T-helper 1 cell treated with Interleukin-12 subunit alpha and Interleukin-12 subunit beta and Interleukin-4 antibody, amounts not matched to agents 30 μg/mL and 1 μg/mL, for 36 hours (primary cell): ENCODE measurements around the gene BBS7.

Source experiments
- H3K27ac Mint-ChIP-seq: one replicate; pipeline ENCODE4 v1.8.0; 2021; ENCODE audit warnings: mild to moderate bottlenecking, mixed read lengths
- H3K27me3 Mint-ChIP-seq: one replicate; pipeline ENCODE4 v1.8.0; 2021; ENCODE audit warnings: low read depth, mixed read lengths
- H3K36me3 Mint-ChIP-seq: one replicate; pipeline ENCODE4 v1.8.0; 2021; ENCODE audit warnings: low read depth, mixed read lengths
- H3K4me1 Mint-ChIP-seq: one replicate; pipeline ENCODE4 v1.8.0; 2021; ENCODE audit warnings: low read depth, mixed read lengths
- H3K4me3 Mint-ChIP-seq: one replicate; pipeline ENCODE4 v1.8.0; 2021; ENCODE audit warnings: mild to moderate bottlenecking, moderate library complexity, mixed read lengths
- H3K9me3 Mint-ChIP-seq: one replicate; pipeline ENCODE4 v1.8.0; 2021; ENCODE audit warnings: mixed read lengths

BBS7 gene

DNA sequence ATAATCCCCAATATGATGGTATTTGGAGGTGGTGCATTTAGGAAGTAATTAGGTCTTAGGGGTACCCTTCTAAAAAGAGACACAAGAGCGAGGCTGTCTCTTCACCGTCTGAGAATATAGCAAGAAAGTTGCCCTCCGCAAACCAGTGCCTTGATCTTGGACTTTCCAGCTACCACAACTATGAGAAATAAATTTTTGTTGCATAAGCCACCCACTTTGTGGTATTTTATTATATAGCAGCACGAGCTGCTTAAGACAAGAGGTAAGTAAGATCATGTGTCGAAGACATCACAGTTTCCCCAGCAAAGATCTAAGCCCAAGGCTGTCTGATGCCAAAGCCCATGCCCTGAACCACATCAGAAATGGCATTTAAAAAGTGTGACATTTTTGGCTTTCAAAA lies 78.8 kb downstream of the BBS7 start:
- no peak overlapping the region for H3K27ac Mint-ChIP-seq
- no peaks in the 10 kb centered on the region for H3K9me3 Mint-ChIP-seq
- H3K36me3 Mint-ChIP-seq: peaks cover 5% of the 10 kb centered on the region
- H3K4me1 Mint-ChIP-seq: peaks cover 30% of the 10 kb centered on the region
- H3K4me3 Mint-ChIP-seq: no peak overlapping the region
- H3K27me3 Mint-ChIP-seq: peaks cover 10% of the 10 kb centered on the region

DNA sequence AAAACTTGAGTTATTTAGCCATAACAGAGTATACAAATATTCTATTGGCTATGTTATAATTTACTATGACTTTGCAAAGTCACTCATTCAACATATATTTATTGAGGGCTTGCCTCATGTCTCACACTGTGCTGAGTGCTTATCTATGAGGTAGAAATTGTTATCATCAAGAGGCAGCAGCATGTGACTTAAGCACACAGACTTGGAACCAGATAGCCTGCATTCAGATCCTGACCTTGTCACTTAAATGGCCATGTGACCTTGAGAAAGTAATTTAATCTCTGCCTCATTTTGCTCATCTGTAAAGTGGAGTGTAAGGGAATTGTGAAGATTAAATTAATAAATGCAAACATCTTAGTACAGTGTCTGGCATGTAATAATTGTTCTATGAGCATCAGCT lies 79.3 kb downstream of the BBS7 start:
- no peaks in the 10 kb centered on the region for H3K9me3 Mint-ChIP-seq
- peaks cover 5% of the 10 kb centered on the region for H3K36me3 Mint-ChIP-seq
- H3K27ac Mint-ChIP-seq: no peak overlapping the region
- peaks cover 26% of the 10 kb centered on the region for H3K4me1 Mint-ChIP-seq
- peaks cover 12% of the 10 kb centered on the region for H3K27me3 Mint-ChIP-seq
- H3K4me3 Mint-ChIP-seq: no peak overlapping the region

DNA sequence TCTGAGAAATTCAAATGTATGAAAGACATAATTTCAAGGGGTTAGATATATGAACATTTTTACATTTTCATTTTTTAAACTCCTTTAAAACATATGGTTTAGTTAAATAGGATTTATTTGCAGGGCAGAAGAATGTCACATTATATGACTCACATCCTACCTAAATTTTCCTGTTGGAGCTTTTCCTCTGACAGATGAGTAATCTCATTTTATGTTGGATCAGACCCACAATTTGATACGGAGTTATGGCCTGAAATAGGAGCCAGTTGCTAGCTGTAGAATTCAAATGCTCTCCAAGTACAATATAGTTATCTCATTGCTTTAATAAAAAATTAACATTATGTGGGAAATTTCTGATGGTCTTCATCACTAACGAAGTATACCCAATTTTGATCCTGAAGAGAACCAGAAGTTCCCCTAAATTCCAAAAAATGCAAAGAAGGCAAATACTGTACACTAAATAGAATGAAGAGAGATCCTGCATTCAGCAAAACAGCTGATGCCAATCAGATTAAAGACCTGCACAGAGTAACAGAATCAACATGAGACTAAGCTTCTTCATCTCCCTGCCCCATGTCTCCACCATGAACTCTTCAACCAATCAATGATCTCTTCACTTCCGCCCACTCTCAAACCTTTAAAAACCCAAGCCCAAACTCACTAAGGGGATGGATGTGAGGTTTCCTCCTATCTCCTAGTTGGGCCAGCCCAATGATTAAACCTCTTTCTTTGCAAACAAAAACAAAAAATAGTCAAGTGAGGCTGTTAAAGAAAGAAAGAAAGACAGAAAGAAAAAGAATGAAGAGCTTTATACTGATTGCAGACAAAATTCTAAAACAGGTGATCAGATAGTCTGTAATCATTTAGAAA lies 80.1 kb downstream of the BBS7 start:
- no peak overlapping the region for H3K4me3 Mint-ChIP-seq
- peaks cover 20% of the 10 kb centered on the region for H3K27me3 Mint-ChIP-seq
- peaks cover 6% of the 10 kb centered on the region for H3K36me3 Mint-ChIP-seq
- H3K9me3 Mint-ChIP-seq: no peaks in the 10 kb centered on the region
- peaks cover 22% of the 10 kb centered on the region for H3K4me1 Mint-ChIP-seq
- H3K27ac Mint-ChIP-seq: no peak overlapping the region

DNA sequence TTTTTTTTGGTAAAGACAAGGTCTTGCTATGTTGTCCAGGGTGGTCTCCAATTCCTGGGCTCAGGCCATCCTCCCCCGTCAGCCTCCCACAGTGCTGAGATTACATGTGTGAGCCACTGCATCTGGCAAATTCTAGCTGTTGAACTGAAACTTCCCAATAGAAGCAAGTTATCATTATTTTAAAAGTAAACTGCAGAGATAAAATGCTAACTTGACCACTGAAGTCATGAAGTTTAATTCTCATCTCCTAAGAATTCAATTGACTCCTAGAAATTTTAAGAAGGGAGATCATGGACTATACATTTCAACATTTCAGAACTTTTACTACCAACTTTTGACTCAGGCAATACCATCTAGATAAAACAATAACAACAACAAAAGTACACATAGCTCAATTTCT lies 80.8 kb downstream of the BBS7 start:
- Mint-ChIP-seq H3K27me3 (peaks cover 28% of the 10 kb centered on the region), H3K9me3 (peaks cover 2% of the 10 kb centered on the region), H3K4me3 (no peak overlapping the region), H3K36me3 (peaks cover 6% of the 10 kb centered on the region), H3K4me1 (peaks cover 18% of the 10 kb centered on the region), H3K27ac (peak overlapping the region; percentile 75)

DNA sequence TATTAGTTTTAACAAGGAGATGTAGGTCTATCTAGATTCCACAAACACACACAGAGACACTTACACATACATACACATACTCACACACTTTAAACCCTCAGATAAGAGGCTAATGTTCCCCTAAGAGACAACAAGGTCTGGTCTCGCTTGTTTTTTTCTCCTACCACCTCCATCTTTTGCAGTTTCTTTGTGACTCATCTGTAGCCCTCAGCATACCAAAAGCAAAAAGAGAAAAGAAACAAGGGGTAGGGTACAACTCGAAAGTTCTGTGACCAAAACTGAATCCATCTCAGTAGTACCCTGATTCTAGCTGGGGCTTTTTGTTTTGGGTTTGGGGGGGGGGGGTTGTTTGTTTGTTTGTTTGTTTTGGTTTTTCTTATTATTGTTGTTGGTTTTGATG lies 81.4 kb downstream of the BBS7 start:
- Mint-ChIP-seq H3K9me3 (peaks cover 4% of the 10 kb centered on the region), H3K4me1 (peaks cover 17% of the 10 kb centered on the region), H3K27me3 (peaks cover 31% of the 10 kb centered on the region), H3K4me3 (no peak overlapping the region), H3K27ac (peak overlapping the region; percentile 75), H3K36me3 (peaks cover 6% of the 10 kb centered on the region)

DNA sequence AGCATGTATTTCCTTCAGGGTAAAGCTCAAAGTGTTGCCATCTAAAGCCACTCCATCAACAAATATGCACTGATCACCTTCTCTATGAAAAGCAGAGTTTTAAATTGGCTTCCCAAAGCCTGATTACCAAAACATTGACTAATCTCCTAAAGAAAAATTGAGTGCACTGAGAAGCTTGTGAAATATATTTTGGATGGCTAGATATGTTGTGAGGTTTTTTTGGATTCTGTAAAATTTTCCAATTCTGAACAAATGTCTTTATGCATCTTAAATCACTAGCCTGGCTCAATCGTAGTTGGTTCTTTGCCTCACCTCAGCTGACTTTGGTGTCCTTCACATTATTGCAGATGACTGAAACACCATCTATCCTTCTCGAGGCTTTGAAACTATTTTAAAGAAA lies 84.1 kb downstream of the BBS7 start:
- peaks cover 17% of the 10 kb centered on the region for H3K4me1 Mint-ChIP-seq
- no peak overlapping the region for H3K4me3 Mint-ChIP-seq
- no peak overlapping the region for H3K27ac Mint-ChIP-seq
- H3K36me3 Mint-ChIP-seq: peaks cover 6% of the 10 kb centered on the region
- peaks cover 48% of the 10 kb centered on the region for H3K27me3 Mint-ChIP-seq
- H3K9me3 Mint-ChIP-seq: peaks cover 4% of the 10 kb centered on the region

DNA sequence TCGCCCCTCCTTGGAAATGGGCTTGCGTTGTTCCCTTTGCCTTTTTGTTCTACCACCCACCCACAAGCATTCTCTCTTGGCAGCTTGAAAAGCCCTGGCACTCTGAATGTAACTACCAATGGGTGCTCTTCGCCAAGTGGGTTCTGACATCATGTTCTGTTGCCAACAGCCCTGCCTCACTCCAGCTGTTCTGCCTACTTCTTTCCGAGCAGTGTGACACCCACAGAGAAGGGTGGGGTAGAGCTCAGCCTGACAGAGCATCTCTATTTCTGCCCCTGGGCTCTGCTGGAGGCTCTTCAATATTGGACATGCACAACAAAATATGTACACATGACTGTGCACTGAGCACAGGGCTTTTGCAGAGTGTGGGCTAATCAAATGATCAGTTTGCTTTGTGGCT lies 84.8 kb downstream of the BBS7 start:
- peaks cover 54% of the 10 kb centered on the region for H3K27me3 Mint-ChIP-seq
- H3K4me3 Mint-ChIP-seq: no peak overlapping the region

DNA sequence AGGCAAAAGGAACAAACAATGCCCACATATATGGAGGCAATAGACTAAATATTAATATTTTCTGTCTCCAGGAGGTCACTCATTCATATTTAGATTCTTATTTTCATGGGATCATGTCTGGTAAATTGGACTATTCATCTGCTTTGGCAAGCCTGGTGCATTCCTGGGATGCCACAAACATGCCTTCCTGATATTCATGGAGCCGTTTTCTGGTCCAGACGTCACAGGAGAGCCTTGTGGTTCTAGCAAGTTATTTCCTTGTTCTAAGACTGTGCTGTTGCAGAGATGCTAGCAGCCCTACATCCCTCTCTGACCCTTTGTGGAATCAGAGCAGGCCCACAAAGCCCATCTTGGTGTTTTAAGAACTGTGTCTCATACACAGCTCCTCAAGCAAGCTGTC lies 85.3 kb downstream of the BBS7 start:
- Mint-ChIP-seq H3K27me3 (peaks cover 57% of the 10 kb centered on the region), H3K36me3 (peaks cover 5% of the 10 kb centered on the region), H3K27ac (no peak overlapping the region), H3K4me3 (no peak overlapping the region), H3K9me3 (peaks cover 4% of the 10 kb centered on the region), H3K4me1 (peaks cover 13% of the 10 kb centered on the region)

More for the DNA sequence above, 84.8 kb downstream of the BBS7 start:
- Mint-ChIP-seq H3K9me3 (peaks cover 4% of the 10 kb centered on the region), H3K36me3 (peaks cover 6% of the 10 kb centered on the region), H3K4me1 (peaks cover 16% of the 10 kb centered on the region), H3K27ac (no peak overlapping the region)

DNA sequence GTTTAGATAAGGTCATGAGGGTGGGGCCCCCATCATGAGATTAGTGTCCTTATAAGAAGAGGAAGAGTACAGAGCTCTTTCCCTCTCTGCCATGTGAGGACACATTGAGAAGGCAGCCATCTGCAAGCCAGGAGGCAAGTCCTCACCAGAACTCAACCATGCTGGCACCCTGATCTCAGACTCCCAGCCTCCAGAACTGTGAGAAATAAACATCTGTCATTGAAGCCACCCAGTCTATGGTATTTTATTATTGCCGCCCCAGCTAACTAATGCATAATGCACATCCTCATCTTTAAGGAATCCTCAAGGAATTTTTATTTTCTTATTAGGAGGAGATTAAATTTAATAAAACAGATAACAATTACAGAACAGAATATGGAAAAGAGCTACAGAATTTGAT lies 85.9 kb downstream of the BBS7 start:
- Mint-ChIP-seq H3K4me3 (no peak overlapping the region), H3K36me3 (peaks cover 5% of the 10 kb centered on the region), H3K9me3 (peaks cover 4% of the 10 kb centered on the region), H3K27ac (no peak overlapping the region), H3K27me3 (peaks cover 59% of the 10 kb centered on the region), H3K4me1 (peaks cover 12% of the 10 kb centered on the region)

DNA sequence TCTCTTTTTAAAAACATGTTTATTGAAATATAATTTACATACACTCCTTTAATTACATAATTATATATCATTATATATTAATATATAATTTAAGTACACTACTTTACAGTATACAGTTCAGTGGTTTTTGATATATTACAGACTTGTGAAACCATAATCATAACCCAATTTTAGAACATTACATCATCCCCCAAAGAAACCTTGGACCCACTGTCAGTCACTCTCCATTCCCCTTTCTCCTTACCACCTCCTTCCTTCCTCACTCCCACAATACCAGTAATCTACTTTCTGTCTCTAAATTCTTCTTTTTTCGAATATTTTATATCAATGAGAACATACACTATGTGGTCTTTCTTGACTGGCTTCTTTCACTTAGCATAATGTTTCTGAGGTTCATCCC lies 87.1 kb downstream of the BBS7 start:
- Mint-ChIP-seq H3K4me3 (no peak overlapping the region), H3K4me1 (peaks cover 3% of the 10 kb centered on the region), H3K27ac (no peak overlapping the region), H3K36me3 (peaks cover 3% of the 10 kb centered on the region), H3K27me3 (peaks cover 56% of the 10 kb centered on the region), H3K9me3 (peaks cover 4% of the 10 kb centered on the region)

DNA sequence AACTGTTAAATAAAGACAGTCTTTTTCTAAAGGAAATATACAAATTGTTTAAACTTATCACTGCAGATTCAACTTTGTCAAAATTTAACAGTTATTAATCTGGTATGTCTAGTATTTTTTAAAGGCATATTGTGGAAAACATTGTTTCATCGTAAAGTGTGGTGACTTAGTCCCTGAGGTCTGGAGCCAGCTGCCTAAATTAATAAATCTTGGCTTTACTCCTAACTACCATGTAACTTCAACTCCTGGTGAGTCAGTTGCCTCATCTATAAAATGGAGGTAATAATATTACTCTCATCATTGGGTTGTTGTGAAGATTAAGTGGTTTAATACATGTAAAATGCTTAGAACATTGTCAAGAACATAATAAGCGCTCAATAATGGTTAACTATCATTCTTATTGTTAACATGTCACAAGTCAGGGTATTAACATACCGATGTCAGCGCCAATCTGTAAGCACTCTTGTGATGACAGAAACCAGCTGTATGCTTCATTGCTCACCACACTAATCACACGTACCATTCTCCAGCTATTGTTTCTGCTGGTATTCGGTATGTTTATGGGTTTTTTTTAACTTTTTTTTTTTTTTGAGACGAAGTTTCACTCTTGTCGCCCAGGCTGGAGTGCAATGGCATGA lies 91.2 kb downstream of the BBS7 start:
- Mint-ChIP-seq H3K27me3 (peaks cover 45% of the 10 kb centered on the region), H3K27ac (no peak overlapping the region), H3K9me3 (no peaks in the 10 kb centered on the region), H3K36me3 (no peaks in the 10 kb centered on the region), H3K4me1 (no peaks in the 10 kb centered on the region), H3K4me3 (no peak overlapping the region)

DNA sequence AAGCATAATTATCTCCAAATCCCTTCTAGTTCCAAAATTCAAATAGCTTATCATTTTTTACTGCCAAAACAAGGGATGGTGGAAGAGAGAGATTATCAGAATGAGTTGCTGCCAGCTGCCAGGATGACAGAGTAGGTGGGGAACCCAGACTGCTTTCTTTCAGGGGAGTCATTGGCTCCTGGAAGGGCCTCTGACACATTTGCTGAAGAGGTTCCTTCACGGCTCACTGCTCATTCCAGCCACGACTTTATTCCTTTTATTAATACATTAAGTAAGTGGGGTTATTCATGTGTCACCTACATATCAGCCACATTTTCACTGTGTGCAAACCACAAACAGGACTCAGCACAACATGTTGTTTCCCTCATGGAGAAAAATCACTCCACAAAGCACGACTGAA lies 92.6 kb downstream of the BBS7 start:
- H3K9me3 Mint-ChIP-seq: no peaks in the 10 kb centered on the region
- no peak overlapping the region for H3K4me3 Mint-ChIP-seq
- H3K4me1 Mint-ChIP-seq: no peaks in the 10 kb centered on the region
- no peaks in the 10 kb centered on the region for H3K36me3 Mint-ChIP-seq
- H3K27me3 Mint-ChIP-seq: peaks cover 40% of the 10 kb centered on the region
- H3K27ac Mint-ChIP-seq: no peak overlapping the region

DNA sequence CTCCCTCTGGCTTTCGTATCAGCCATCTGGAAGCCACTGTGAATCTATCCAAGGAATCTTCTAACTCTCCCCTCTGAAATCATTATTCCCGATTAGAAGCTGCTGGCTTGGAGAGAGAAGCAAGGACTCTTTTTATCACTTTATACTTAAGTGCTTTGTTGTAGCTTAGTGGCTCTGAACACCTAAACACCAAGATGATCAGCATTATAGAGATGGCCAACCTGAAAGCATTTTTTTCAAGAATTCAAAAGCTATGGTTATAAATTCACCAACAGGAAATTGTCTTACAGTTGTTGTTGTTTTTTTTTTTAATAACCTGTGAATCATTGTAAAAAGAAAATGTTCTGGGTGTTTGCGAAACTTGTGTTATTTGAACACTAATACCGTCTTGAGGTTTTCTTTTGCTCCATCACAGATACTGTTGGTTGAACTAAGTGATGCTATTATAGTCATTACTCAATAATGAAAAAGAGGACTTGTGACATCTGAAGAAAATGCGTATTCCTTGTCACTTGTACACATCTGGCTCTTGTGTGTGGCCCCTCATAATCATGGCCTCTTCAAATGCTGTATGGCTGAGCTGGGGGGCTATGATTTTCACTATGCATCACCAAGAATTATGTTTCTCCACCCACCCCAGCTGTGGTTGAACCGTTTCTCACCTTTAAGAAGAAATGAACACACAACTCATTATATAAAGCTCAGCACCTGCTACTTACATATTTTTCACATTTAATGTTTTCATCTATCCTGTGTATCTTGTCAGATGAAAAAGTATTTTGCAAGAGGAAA lies 93.5 kb downstream of the BBS7 start:
- Mint-ChIP-seq H3K27me3 (peaks cover 46% of the 10 kb centered on the region), H3K4me1 (no peaks in the 10 kb centered on the region), H3K9me3 (no peaks in the 10 kb centered on the region), H3K36me3 (no peaks in the 10 kb centered on the region), H3K4me3 (no peak overlapping the region), H3K27ac (no peak overlapping the region)
